MM.1S (cell line): ENCODE results near the gene ADIPOR2.
"Not testable (repeated sequence)": the region's sequence is repeated elsewhere in the genome, so short reads cannot be mapped to it uniquely, and the experiment has no call there.

Experiments
- DNase-seq: peaks from one replicate; pipeline ENCODE4 v3.0.0-alpha.2; 2015
- H2AFZ ChIP-seq: fragments of 300-600 bp; sonication (generic); 2 replicates; pipeline ENCODE4 v1.6.0; 2016; ENCODE audit warnings: antibody characterized with exemption, low read length
- H3F3A ChIP-seq: fragments of 300-600 bp; sonication (generic); 2 replicates; pipeline ENCODE4 v1.6.1; 2016; ENCODE audit warnings: mild to moderate bottlenecking, antibody characterized with exemption, low read length, moderate library complexity, mixed read lengths; ENCODE audit not compliant: insufficient read depth
- H3K27ac ChIP-seq: fragments of 300-600 bp; sonication (generic); 2 replicates; pipeline ENCODE4 v1.5.1; 2016; ENCODE audit warnings: mild to moderate bottlenecking, low read length
- H3K27me3 ChIP-seq: fragments of 300-600 bp; sonication (generic); replicated peaks from 2 replicates; pipeline ENCODE4 v1.6.0; 2016; ENCODE audit warnings: low read length; ENCODE audit not compliant: insufficient read depth
- H3K36me3 ChIP-seq: fragments of 300-600 bp; sonication (generic); replicated peaks from 2 replicates; pipeline ENCODE4 v1.6.1; 2016; ENCODE audit warnings: mild to moderate bottlenecking, low read length, mixed read lengths; ENCODE audit not compliant: insufficient read depth
- H3K4me1 ChIP-seq: fragments of 300-600 bp; sonication (generic); 2 replicates; pipeline ENCODE4 v1.6.1; 2016; ENCODE audit warnings: low read length, mixed read lengths
- H3K4me2 ChIP-seq: fragments of 300-600 bp; sonication (generic); 2 replicates; pipeline ENCODE4 v1.6.0; 2016; ENCODE audit warnings: low read depth, low read length
- H3K4me3 ChIP-seq: fragments of 300-600 bp; sonication (generic); 2 replicates; pipeline ENCODE4 v1.5.1; 2016; ENCODE audit warnings: low read length, mixed read lengths
- H3K79me2 ChIP-seq: fragments of 300-600 bp; sonication (generic); 2 replicates; pipeline ENCODE4 v1.6.1; 2016; ENCODE audit warnings: mixed run types, low read length, mixed read lengths
- H3K9ac ChIP-seq: fragments of 300-600 bp; sonication (generic); 2 replicates; pipeline ENCODE4 v1.6.1; 2016; ENCODE audit warnings: low read length, mixed read lengths
- H3K9me2 ChIP-seq: fragments of 300-600 bp; sonication (generic); replicated peaks from 2 replicates; pipeline ENCODE4 v1.6.1; 2016; ENCODE audit warnings: mild to moderate bottlenecking, low read length, mixed read lengths; ENCODE audit not compliant: insufficient read depth
- H3K9me3 ChIP-seq: fragments of 300-600 bp; sonication (generic); replicated peaks from 2 replicates; pipeline ENCODE4 v1.6.1; 2016; ENCODE audit warnings: mild to moderate bottlenecking, low read length, mixed read lengths; ENCODE audit not compliant: insufficient read depth
- H4K20me1 ChIP-seq: fragments of 300-600 bp; sonication (generic); 2 replicates; pipeline ENCODE4 v1.6.1; 2016; ENCODE audit warnings: mild to moderate bottlenecking, low read length, moderate library complexity, mixed read lengths; ENCODE audit not compliant: insufficient read depth
- EZH2 ChIP-seq: fragments of 300-600 bp; sonication (generic); optimal IDR thresholded peaks from 2 replicates; pipeline ENCODE3; 2017; ENCODE audit warnings: low read depth, mild to moderate bottlenecking, antibody characterized with exemption, low read length, mixed read lengths
- EZH2phosphoT487 ChIP-seq: fragments of 300-600 bp; sonication (generic); IDR thresholded peaks from 2 replicates; pipeline ENCODE4 v1.6.1; 2018; ENCODE audit warnings: antibody characterized with exemption, low read length
- TF ChIP-seq, protein P1 (sequence below): fragments of 300-600 bp; sonication (generic); IDR thresholded peaks from 2 replicates; pipeline ENCODE4 v1.5.1; 2016; ENCODE audit warnings: antibody characterized with exemption, low read length, mixed read lengths

Gene ADIPOR2

DNA sequence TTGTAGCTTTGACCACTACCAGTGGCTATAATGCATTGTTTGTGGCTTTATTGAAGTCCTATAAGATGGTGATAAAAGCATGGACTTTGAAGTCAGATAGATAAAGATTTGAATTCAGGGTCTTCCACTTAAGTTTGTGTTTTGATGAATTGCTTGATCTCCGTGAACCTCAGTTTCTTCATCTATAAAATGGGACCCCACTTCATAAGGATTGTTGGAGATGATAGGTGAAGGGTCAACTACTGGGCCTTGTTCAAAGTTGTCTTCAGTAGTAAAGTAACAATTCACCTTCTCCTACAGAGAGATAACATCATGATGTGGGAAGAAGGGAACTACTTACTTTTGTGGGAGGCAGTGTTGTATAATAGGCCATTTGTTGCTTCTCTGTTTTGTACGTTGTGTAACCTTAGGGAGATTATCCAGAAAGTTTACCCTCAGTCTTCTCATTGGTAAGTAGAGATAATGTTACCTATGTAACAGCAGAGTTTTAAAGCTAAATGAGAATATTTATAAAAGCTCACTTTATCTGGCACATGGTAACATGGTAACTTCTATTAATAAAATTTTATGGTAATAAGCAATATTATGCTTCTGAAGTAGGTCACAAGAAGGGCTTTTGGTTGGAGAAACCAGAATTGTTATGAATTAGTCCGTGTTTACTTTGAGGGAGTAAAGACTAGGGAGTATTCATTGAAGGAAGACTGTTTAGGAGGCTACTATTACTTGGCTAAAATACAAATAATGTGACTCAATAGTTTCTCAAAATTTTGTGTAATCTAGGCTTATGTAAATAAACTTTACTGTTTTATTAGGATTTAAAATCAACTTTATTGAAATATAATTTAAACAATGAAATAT lies 15.1 kb downstream of the ADIPOR2 start:
- Histone ChIP-seq H3K27me3 (no peaks in the 10 kb centered on the region), H3K4me2 (no peak overlapping the region), H3K36me3 (no peaks in the 10 kb centered on the region), H3K4me1 (peaks cover 6% of the 10 kb centered on the region; the same call in 1 of the 2 replicates), H2AFZ (no peak overlapping the region), H3K79me2 (peaks cover 96% of the 10 kb centered on the region), H3K4me3 (no peak overlapping the region), H3K9me2 (no peaks in the 10 kb centered on the region), H3K9ac (no peak overlapping the region), H3F3A (no peaks in the 10 kb centered on the region), H3K9me3 (no peaks in the 10 kb centered on the region), H4K20me1 (peaks cover 5% of the 10 kb centered on the region; the same call in 1 of the 2 replicates), H3K27ac (no peak overlapping the region)
- TF ChIP-seq, protein P1, sequence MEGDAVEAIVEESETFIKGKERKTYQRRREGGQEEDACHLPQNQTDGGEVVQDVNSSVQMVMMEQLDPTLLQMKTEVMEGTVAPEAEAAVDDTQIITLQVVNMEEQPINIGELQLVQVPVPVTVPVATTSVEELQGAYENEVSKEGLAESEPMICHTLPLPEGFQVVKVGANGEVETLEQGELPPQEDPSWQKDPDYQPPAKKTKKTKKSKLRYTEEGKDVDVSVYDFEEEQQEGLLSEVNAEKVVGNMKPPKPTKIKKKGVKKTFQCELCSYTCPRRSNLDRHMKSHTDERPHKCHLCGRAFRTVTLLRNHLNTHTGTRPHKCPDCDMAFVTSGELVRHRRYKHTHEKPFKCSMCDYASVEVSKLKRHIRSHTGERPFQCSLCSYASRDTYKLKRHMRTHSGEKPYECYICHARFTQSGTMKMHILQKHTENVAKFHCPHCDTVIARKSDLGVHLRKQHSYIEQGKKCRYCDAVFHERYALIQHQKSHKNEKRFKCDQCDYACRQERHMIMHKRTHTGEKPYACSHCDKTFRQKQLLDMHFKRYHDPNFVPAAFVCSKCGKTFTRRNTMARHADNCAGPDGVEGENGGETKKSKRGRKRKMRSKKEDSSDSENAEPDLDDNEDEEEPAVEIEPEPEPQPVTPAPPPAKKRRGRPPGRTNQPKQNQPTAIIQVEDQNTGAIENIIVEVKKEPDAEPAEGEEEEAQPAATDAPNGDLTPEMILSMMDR: no peak
- no peak for TF ChIP-seq EZH2phosphoT487
- DNase-seq: no peak

DNA sequence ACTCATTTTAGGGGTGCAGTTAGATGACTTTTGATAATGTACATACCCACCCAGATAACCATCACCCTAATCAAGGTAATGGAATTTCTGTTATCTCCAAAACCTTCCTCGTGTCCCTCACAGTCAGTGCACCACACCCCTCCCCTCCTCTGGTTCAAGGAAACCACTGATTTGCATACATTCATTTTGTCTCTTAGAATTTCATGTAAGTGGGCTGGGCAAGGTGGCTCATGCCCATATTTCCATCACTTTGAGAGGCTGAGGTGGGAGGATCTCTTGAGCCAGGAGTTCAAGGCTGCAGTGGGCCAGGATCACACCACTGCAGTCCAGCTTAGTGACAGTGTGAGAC lies 15.7 kb downstream of the ADIPOR2 start:
- H3K79me2 ChIP-seq: peaks cover 94% of the 10 kb centered on the region
- H4K20me1 ChIP-seq: peaks cover 5% of the 10 kb centered on the region; the same call in 1 of the 2 replicates
- H3K4me1 ChIP-seq: peaks cover 6% of the 10 kb centered on the region; the same call in 1 of the 2 replicates
- no peak overlapping the region for H2AFZ ChIP-seq
- H3K4me3 ChIP-seq: no peak overlapping the region
- H3K36me3 ChIP-seq: no peaks in the 10 kb centered on the region
- H3K4me2 ChIP-seq: no peak overlapping the region
- TF ChIP-seq EZH2 (no peak), EZH2phosphoT487 (no peak)
- TF ChIP-seq, protein P1: no peak
- no peaks in the 10 kb centered on the region for H3F3A ChIP-seq
- DNase-seq: no peak
- H3K27ac ChIP-seq: no peak overlapping the region
- no peaks in the 10 kb centered on the region for H3K9me3 ChIP-seq
- no peaks in the 10 kb centered on the region for H3K27me3 ChIP-seq
- H3K9ac ChIP-seq: no peak overlapping the region
- H3K9me2 ChIP-seq: no peaks in the 10 kb centered on the region

DNA sequence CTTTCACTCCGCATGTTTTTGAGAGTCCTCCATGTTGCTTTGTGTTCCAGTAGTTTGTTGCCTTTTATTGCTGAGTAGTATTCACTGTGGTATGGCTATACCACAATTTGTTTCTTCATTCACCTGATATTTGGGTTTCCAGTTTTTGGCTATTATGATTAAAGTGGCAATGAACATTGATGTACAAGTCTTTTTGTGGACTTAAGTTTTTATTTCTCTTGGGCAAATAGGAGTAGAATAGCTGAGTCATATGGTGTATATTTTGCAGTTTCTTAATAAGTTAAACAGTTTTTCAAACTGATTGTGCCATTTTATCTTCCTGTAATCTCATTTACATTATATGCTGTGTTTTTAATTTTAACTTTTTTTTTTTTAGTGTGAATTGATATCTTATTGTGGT lies 16.2 kb downstream of the ADIPOR2 start:
- H3K4me2 ChIP-seq: no peak overlapping the region
- DNase-seq: no peak
- peaks cover 6% of the 10 kb centered on the region; the same call in 1 of the 2 replicates for H3K4me1 ChIP-seq
- no peak overlapping the region for H3K9ac ChIP-seq
- H3K4me3 ChIP-seq: no peak overlapping the region
- H3K9me3 ChIP-seq: no peaks in the 10 kb centered on the region
- TF ChIP-seq, protein P1: no peak
- TF ChIP-seq EZH2phosphoT487 (no peak), EZH2 (no peak)
- no peaks in the 10 kb centered on the region for H3F3A ChIP-seq
- H2AFZ ChIP-seq: no peak overlapping the region
- H3K9me2 ChIP-seq: no peaks in the 10 kb centered on the region
- H4K20me1 ChIP-seq: peaks cover 5% of the 10 kb centered on the region; the same call in 1 of the 2 replicates
- no peaks in the 10 kb centered on the region for H3K36me3 ChIP-seq
- peaks cover 93% of the 10 kb centered on the region for H3K79me2 ChIP-seq
- H3K27ac ChIP-seq: no peak overlapping the region
- no peaks in the 10 kb centered on the region for H3K27me3 ChIP-seq

DNA sequence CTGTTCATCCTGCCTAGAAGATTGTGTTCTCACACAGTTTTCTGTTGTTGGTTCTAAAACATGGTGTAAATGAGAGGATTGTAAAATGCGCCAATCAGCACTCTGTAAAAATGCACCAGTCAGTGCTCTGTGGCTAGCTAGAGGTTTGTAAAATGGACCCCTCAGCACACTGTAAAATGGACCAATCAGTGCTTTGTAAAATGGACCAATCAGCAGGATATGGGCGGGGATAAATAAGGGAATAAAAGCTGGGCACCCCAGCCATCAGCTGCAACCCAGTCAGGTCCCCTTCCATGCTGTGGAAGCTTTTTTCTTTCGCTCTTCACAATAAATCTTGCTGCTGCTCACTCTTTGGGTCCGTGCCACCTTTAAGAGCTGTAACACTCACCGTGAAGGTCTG lies 19.1 kb downstream of the ADIPOR2 start:
- H3K9me2 ChIP-seq, H3K27ac ChIP-seq, H4K20me1 ChIP-seq, H3K9ac ChIP-seq, H3K4me1 ChIP-seq, H3K36me3 ChIP-seq, H3K4me2 ChIP-seq, H3K4me3 ChIP-seq, H3K9me3 ChIP-seq, H3K27me3 ChIP-seq, H2AFZ ChIP-seq, DNase-seq, H3F3A ChIP-seq: not testable (repeated sequence)
- peaks cover 91% of the 10 kb centered on the region for H3K79me2 ChIP-seq

DNA sequence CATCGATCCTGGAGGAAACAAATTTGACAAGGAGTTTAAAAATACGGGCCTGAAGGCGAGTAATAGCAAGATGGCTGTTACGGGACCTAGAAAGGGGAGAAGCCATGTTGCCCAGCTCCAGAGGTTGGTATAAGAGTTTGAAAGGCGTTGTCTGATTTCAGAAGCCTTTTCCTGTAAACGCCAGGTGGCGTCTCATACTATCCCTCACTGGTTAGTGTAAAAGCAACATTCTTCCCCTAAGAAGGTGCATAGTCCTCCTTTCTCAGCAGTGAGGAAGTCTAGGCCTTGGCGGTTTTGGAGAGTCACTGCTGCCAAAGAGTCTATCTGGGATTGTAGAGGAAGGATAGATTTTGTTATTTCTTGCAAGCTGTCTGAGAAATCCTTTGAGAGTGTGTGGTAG lies 20.0 kb downstream of the ADIPOR2 start:
- not testable (repeated sequence) for H3K36me3 ChIP-seq, H3K4me2 ChIP-seq, H3K4me1 ChIP-seq, H3K9me2 ChIP-seq, H3K27ac ChIP-seq, DNase-seq, H2AFZ ChIP-seq, H3K9ac ChIP-seq, H3K4me3 ChIP-seq, H3F3A ChIP-seq, H3K27me3 ChIP-seq, H3K9me3 ChIP-seq, H4K20me1 ChIP-seq
- peaks cover 91% of the 10 kb centered on the region for H3K79me2 ChIP-seq
